Heart left ventricle (tissue), 13 donors: ENCODE data around the gene ARPC1B.

Experiments
- POLR2A ChIP-seq, 2 donors: fragments of 450-650 bp; IDR thresholded peaks; one replicate each; pipeline ENCODE4 v1.6.1; 2017; ENCODE audit warnings: antibody characterized with exemption in 2 of 2, mild to moderate bottlenecking in 2 of 2, moderate library complexity in 2 of 2
- TF ChIP-seq, protein P1 (sequence below), 12 donors: fragments of 200-600 bp; sonication (generic) in 4 of 12; IDR thresholded peaks; one replicate each; pipeline versions ENCODE4 v1.5.0 to v1.8.0; 2018 to 2022; ENCODE audit warnings: antibody characterized with exemption in 12 of 12, mild to moderate bottlenecking in 5 of 12
- donor health status: ischemic (EF 13 %, LVEDD 7.1; RV severe dilation, severe dysfunction).
- donor health status: DM: no; HTN: yes; CAD: no.
- donor health status: DM: no; HTN: no; CAD: no.
- donor health status: ischemic (EF 25% LVEDD 6.9; RV normal size, moderate dysfunction).
- donor health status: ischemic (EF 25% LVEDD 5.7; RV mildly dilated, moderate dysfunction).
- donor health status: ischemic (EF 35%, LVEDD 5.7; RV mildly dilated, moderate dysfunction).
- donor health status: nonischemic (EF 11% LVEDD 7.7; RV severe dilation, severe dysfunction).
- donor health status: DM: yes; HTN: yes; CAD: no.
- donor health status: PGD.
- donor health status: ischemic (EF 29% LVEDD 5.4; RV normal size, mild dysfunction).
- donor health status: nonischemic (EF 23%, LVEDD 6.1; RV moderate dilation, normal function).

DNA sequence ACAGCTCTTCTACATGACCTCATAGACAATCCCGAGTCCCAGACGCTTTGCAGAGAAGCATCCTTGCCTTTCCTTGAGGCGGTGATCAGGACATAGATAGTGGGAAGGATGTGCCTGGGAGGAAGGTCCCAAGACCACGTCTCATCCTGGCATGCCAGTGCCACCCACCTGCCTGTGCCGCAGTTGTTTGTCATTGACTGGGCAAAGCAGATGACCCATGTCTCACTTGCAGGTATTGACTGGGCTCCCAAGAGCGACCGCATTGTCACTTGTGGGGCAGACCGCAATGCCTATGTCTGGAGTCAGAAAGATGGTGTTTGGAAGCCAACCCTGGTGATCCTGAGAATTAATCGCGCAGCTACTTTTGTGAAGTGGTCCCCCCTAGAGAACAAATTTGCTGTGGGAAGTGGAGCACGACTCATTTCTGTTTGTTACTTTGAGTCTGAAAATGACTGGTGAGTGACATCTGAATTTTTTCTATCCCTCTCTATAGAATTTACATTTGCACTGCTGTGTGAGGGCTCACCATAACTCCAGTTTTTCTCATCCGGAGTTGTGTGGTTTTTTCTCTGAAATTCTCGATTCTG lies 30.4 kb upstream of the ARPC1B start:
- TF ChIP-seq, protein P1, sequence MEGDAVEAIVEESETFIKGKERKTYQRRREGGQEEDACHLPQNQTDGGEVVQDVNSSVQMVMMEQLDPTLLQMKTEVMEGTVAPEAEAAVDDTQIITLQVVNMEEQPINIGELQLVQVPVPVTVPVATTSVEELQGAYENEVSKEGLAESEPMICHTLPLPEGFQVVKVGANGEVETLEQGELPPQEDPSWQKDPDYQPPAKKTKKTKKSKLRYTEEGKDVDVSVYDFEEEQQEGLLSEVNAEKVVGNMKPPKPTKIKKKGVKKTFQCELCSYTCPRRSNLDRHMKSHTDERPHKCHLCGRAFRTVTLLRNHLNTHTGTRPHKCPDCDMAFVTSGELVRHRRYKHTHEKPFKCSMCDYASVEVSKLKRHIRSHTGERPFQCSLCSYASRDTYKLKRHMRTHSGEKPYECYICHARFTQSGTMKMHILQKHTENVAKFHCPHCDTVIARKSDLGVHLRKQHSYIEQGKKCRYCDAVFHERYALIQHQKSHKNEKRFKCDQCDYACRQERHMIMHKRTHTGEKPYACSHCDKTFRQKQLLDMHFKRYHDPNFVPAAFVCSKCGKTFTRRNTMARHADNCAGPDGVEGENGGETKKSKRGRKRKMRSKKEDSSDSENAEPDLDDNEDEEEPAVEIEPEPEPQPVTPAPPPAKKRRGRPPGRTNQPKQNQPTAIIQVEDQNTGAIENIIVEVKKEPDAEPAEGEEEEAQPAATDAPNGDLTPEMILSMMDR (IDR thresholded peaks at IDR 0.05) = no peak
- TF ChIP-seq POLR2A (IDR thresholded peaks at IDR 0.05) = no peak
